Body of pancreas (tissue), 4 donors: ENCODE data around the gene OOSP1. TPM values are rescaled to one million over a fixed set of nuclear protein-coding genes. Genes with fewer than 3 reads are reported as not detected.

Experiments used
- ATAC-seq: fragments of 150-250 bp; one replicate; pipeline ENCODE4 v1.9.1; 2016
- DNase-seq, 4 donors: peaks; one replicate each; pipeline ENCODE4 v3.0.0-alpha.2; 2019
- H3K27ac ChIP-seq, 4 donors: fragments of 200-600 bp; sonication (generic); 1 replicate in 3 of 4; 2 replicates in 1 of 4; pipeline versions ENCODE4 v1.5.1 to v1.6.1; 2016 to 2019; ENCODE audit warnings: mild to moderate bottlenecking in 1 of 4, mixed read lengths in 1 of 4, moderate library complexity in 1 of 4
- H3K27me3 ChIP-seq, 2 donors: fragments of 200-600 bp; sonication (generic); one replicate each; pipeline ENCODE4 v1.6.0; 2016; ENCODE audit warnings: mild to moderate bottlenecking in 1 of 2
- H3K36me3 ChIP-seq, 2 donors: fragments of 200-600 bp; sonication (generic); replicated peaks in 1 of 2; 2 replicates each; pipeline ENCODE4 v1.5.1; 2016; ENCODE audit warnings: low read depth in 2 of 2; ENCODE audit not compliant: insufficient read depth in 1 of 2
- H3K4me1 ChIP-seq: fragments of 200-600 bp; sonication (generic); one replicate; pipeline ENCODE4 v1.6.0; 2016
- H3K4me3 ChIP-seq, 2 donors: fragments of 200-600 bp; sonication (generic); 1 replicate in 1 of 2; 2 replicates in 1 of 2; pipeline ENCODE4 v1.5.1; 2016 to 2019
- H3K9me3 ChIP-seq, 3 donors: fragments of 200-600 bp; sonication (generic); 1 replicate in 2 of 3; 2 replicates in 1 of 3; pipeline ENCODE4 v1.5.1; 2016
- WGBS, 2 donors: methylation state at CpG; one replicate each; pipeline ENCODE4 v1.1.5; 2017; 5-methylcytosine and 5-hydroxymethylcytosine counted together
- intact Hi-C: fragments of 100-400 bp; cut with DNase I; formaldehyde crosslinking; loops from one replicate; pipeline ENCODE4 v1.15.1; 2023
- total RNA-seq, 2 donors: library from RNA; depleted of rRNA; stranded (reverse); fragments of >200 nt; gene quantifications; one replicate each; pipeline ENCODE4 v1.1.0, GENCODE V29; 2016
- TF ChIP-seq, protein P1 (sequence below), 7 experiments: fragments of 450-650 bp in 4 of 7; fragments of 200-600 bp in 3 of 7; sonication (generic) in 3 of 7; IDR thresholded peaks; one replicate each; pipeline ENCODE4 v1.5.1; 2016 to 2019; ENCODE audit warnings: antibody characterized with exemption in 7 of 7

The OOSP1 gene
- total RNA-seq, 2 donors from 2014 or later = not detected

DNA sequence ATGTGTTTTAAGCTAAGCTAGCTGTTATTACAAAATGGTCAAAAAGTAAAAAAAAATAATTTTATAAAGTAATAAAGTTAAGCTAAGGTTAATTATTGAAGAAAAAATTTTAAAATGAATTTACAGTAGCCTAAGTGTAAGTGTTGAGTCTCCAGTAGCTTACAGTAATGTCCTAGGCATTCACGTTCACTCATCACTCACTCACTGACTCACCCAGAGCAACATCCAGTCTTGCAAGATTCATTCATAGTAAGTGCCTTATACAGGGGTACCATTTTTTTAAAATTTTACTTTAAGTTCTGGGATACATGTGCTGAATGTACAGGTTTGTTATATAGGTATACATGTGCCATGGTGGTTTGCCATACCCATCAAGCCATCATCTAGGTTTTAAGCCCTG, 67.1 kb downstream of the OOSP1 start:
- intact Hi-C loops = no loop called here
- H3K27me3 ChIP-seq = no peaks in the 10 kb centered on the region
- ATAC-seq = no peak
- H3K36me3 ChIP-seq = no peaks in the 10 kb centered on the region
- 90 to 96% methylated on average over 1 of the region's 1 CpG for WGBS, 2 donors
- H3K4me3 ChIP-seq = no peak overlapping the region
- H3K4me1 ChIP-seq = no peaks in the 10 kb centered on the region
- TF ChIP-seq, protein P1, sequence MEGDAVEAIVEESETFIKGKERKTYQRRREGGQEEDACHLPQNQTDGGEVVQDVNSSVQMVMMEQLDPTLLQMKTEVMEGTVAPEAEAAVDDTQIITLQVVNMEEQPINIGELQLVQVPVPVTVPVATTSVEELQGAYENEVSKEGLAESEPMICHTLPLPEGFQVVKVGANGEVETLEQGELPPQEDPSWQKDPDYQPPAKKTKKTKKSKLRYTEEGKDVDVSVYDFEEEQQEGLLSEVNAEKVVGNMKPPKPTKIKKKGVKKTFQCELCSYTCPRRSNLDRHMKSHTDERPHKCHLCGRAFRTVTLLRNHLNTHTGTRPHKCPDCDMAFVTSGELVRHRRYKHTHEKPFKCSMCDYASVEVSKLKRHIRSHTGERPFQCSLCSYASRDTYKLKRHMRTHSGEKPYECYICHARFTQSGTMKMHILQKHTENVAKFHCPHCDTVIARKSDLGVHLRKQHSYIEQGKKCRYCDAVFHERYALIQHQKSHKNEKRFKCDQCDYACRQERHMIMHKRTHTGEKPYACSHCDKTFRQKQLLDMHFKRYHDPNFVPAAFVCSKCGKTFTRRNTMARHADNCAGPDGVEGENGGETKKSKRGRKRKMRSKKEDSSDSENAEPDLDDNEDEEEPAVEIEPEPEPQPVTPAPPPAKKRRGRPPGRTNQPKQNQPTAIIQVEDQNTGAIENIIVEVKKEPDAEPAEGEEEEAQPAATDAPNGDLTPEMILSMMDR (IDR thresholded peaks at IDR 0.05) = no peak
- DNase-seq = no peak
- no peak overlapping the region for H3K27ac ChIP-seq
- H3K9me3 ChIP-seq = no peaks in the 10 kb centered on the region

Other genes starting within 250 kb of the OOSP1 start
- gene OR10V1, start 224.6 kb upstream of the OOSP1 start, total RNA-seq = not detected
- gene STX3, start 183.1 kb upstream of the OOSP1 start, total RNA-seq = 10 to 100 TPM; 31.6 to 56.7 TPM
- 10 to 100 TPM; 29.7 to 31.1 TPM for gene MRPL16, start 127.7 kb upstream of the OOSP1 start, total RNA-seq
- gene CBLIF, start 92.9 kb upstream of the OOSP1 start, total RNA-seq = not detected
- gene TCN1, start 71.9 kb upstream of the OOSP1 start, total RNA-seq = 1 to 10 TPM in 1 of 2 donors, not detected in 1; 1.3 TPM
- not detected for gene OOSP3, start 59.6 kb upstream of the OOSP1 start, total RNA-seq
- not detected for gene OOSP4A, start 25.6 kb downstream of the OOSP1 start, total RNA-seq
- not detected for gene OOSP4B, start 78.7 kb downstream of the OOSP1 start, total RNA-seq
- not detected for gene OOSP2, start 102.0 kb downstream of the OOSP1 start, total RNA-seq
- not detected for gene MS4A3, start 118.2 kb downstream of the OOSP1 start, total RNA-seq
- under 1 TPM; 0.26 to 0.33 TPM for gene MS4A2, start 150.2 kb downstream of the OOSP1 start, total RNA-seq
- 10 to 100 TPM in 1 of 2 donors, 1 to 10 TPM in 1; 5.9 to 24.9 TPM for gene MS4A6A, start 244.7 kb downstream of the OOSP1 start, total RNA-seq